Spleen (tissue), 7 donors: ENCODE results near the gene CRYL1.

Source experiments
- POLR2A ChIP-seq, 3 donors: fragments of 450-650 bp; IDR thresholded peaks; one replicate each; pipeline ENCODE4 v1.5.1; 2017; ENCODE audit warnings: antibody characterized with exemption in 3 of 3, mild to moderate bottlenecking in 1 of 3
- POLR2AphosphoS5 ChIP-seq, 3 donors: sonication (generic); formaldehyde crosslinking; IDR thresholded peaks; one replicate each; pipeline ENCODE4 v1.5.1; 2017; ENCODE audit warnings: antibody characterized with exemption in 3 of 3
- TF ChIP-seq, protein P1 (sequence below), 11 experiments: fragments of 200-600 bp in 7 of 11; fragments of 450-650 bp in 4 of 11; sonication (generic) in 4 of 11; IDR thresholded peaks in 8 of 11; conservative IDR thresholded peaks in 3 of 11; 1 replicate in 7 of 11; 2 replicates in 4 of 11; pipeline versions ENCODE4 v1.4.0 to v1.8.0; 2016 to 2021; ENCODE audit warnings: antibody characterized with exemption in 11 of 11, inconsistent platforms in 4 of 11, mild to moderate bottlenecking in 1 of 11
- donor health status: DM: no; HTN: no; CAD: no; lungs with moderate emphysema.
- donor health status: DM: no; HTN: no; CAD: no.
- donor health status: DM: no; HTN: no; CAD: no.

- TF ChIP-seq POLR2A (IDR thresholded peaks at IDR 0.05) (no peak), POLR2AphosphoS5 (IDR thresholded peaks at IDR 0.05) (no peak)
- TF ChIP-seq, protein P1, sequence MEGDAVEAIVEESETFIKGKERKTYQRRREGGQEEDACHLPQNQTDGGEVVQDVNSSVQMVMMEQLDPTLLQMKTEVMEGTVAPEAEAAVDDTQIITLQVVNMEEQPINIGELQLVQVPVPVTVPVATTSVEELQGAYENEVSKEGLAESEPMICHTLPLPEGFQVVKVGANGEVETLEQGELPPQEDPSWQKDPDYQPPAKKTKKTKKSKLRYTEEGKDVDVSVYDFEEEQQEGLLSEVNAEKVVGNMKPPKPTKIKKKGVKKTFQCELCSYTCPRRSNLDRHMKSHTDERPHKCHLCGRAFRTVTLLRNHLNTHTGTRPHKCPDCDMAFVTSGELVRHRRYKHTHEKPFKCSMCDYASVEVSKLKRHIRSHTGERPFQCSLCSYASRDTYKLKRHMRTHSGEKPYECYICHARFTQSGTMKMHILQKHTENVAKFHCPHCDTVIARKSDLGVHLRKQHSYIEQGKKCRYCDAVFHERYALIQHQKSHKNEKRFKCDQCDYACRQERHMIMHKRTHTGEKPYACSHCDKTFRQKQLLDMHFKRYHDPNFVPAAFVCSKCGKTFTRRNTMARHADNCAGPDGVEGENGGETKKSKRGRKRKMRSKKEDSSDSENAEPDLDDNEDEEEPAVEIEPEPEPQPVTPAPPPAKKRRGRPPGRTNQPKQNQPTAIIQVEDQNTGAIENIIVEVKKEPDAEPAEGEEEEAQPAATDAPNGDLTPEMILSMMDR (IDR thresholded peaks at IDR 0.05 in 8 of 11, conservative IDR thresholded peaks at IDR 0.05 in 3 of 11): no peak
Observed at GRCh38 chr13:20395061-20395916, 130.4 kb downstream of the CRYL1 start.
